Ovary (tissue), 9 donors: ENCODE results near the gene DMRTA2. TPM values are rescaled to one million over a fixed set of nuclear protein-coding genes. Genes with fewer than 3 reads are reported as not detected.

ENCODE experiments used
- DNase-seq, 5 donors: peaks; one replicate each; pipeline ENCODE4 v3.0.0-alpha.2; 2019 to 2020
- H3K27ac ChIP-seq, 2 donors: fragments of 200-600 bp; one replicate each; pipeline versions ENCODE4 v1.5.1 to v1.8.0; 2019 to 2022
- H3K27me3 ChIP-seq: fragments of 200-600 bp; one replicate; pipeline ENCODE4 v1.8.0; 2022
- H3K36me3 ChIP-seq: fragments of 200-600 bp; sonication (generic); one replicate; pipeline ENCODE4 v1.5.1; 2019
- H3K4me1 ChIP-seq: one replicate; pipeline ENCODE4 v1.8.1; 2013; ENCODE audit warnings: mild to moderate bottlenecking, moderate library complexity; ENCODE audit not compliant: insufficient read depth
- H3K4me3 ChIP-seq: fragments of 200-600 bp; sonication (generic); one replicate; pipeline ENCODE4 v1.5.1; 2017
- H3K9me3 ChIP-seq, 2 donors: fragments of 200-600 bp in 1 of 2; sonication (generic) in 1 of 2; one replicate each; pipeline versions ENCODE4 v1.5.1 to v1.8.1; 2013 to 2019; ENCODE audit warnings: mild to moderate bottlenecking in 1 of 2, moderate library complexity in 1 of 2
- CTCF ChIP-seq, 3 donors: fragments of 450-650 bp in 2 of 3; fragments of 200-600 bp in 1 of 3; IDR thresholded peaks; one replicate each; pipeline versions ENCODE4 v1.5.1 to v1.8.0; 2016 to 2022; ENCODE audit warnings: antibody characterized with exemption in 3 of 3, mild to moderate bottlenecking in 1 of 3
- EP300 ChIP-seq: sonication (generic); formaldehyde crosslinking; IDR thresholded peaks from one replicate; pipeline ENCODE4 v1.6.1; 2017; ENCODE audit warnings: antibody characterized with exemption
- POLR2A ChIP-seq: fragments of 450-650 bp; IDR thresholded peaks from one replicate; pipeline ENCODE4 v1.6.1; 2017; ENCODE audit warnings: antibody characterized with exemption, mild to moderate bottlenecking, moderate library complexity
- WGBS, 3 donors: extraction: QIAGEN DNeasy Blood & Tissue Kit in 1 of 3; methylation state at CpG; one replicate each; pipeline versions ENCODE4 v1.1.5 to v1.1.7; 2013 to 2017; 5-methylcytosine and 5-hydroxymethylcytosine counted together
- intact Hi-C, 4 donors: fragments of 100-400 bp; cut with DNase I; formaldehyde crosslinking; loops; one replicate each; pipeline versions ENCODE4 v1.11.0 to v1.15.1; 2022 to 2023
- polyA plus RNA-seq, 2 donors: library from polyadenylated mRNA; stranded (reverse); fragments of 200-250 nt in 1 of 2; fragments of 350-450 nt in 1 of 2; fragmentation: Illumina TruSeq in 1 of 2; extraction: RNeasy Lipid Tissue Mini Kit (QIAGEN cat#74804) in 1 of 2; gene quantifications; one replicate each; pipeline ENCODE4 v1.2.3, GENCODE V29; 2013 to 2014
- total RNA-seq, 7 donors: library from RNA; depleted of rRNA in 2 of 7; stranded (reverse); fragments of >200 nt in 2 of 7; fragmentation: NEBNext Ultra II Directional in 3 of 7; extraction: Animal tissue kit (Norgen Biotek cat#: 25700) in 3 of 7; gene quantifications; one replicate each; pipeline versions ENCODE4 v1.1.0 to v1.2.4, GENCODE V29; 2016 to 2023
- donor health status: DM: no; HTN: no; CAD: no; lungs with moderate emphysema.
- donor health status: DM: no; HTN: no; CAD: no.
- donor health status: Bipolar disorder and iron deficiency.
- donor health status: DM: yes; HTN: yes; CAD: no.
- donor health status: DM: no; HTN: no; CAD: no.
- donor health status: DM: yes; HTN: yes; CAD: no.

Gene DMRTA2
- total and polyA plus RNA-seq, 9 donors: 0.11 TPM; not detected in 8

GRCh38 chr1:50454911-50455310 lies 31.7 kb upstream of the DMRTA2 start:
- Histone ChIP-seq H3K4me3 (no peak overlapping the region), H3K4me1 (no peaks in the 10 kb centered on the region), H3K9me3 (no peaks in the 10 kb centered on the region), H3K36me3 (no peaks in the 10 kb centered on the region), H3K27ac (no peak overlapping the region), H3K27me3 (no peaks in the 10 kb centered on the region)
- intact Hi-C loops: no loop called here
- DNase-seq: no peak
- TF ChIP-seq CTCF (IDR thresholded peaks at IDR 0.05) (no peak), POLR2A (no peak), EP300 (no peak)
- WGBS, 3 donors: 92 to 100% (median 100%) methylated on average over 1 of the region's 1 CpG

- intact Hi-C loops: no loop called here
- H3K27me3 ChIP-seq: no peaks in the 10 kb centered on the region
Measured at GRCh38 chr1:50453266-50453665, 30.0 kb upstream of the DMRTA2 start.

GRCh38 chr1:50452700-50453099 lies 29.5 kb upstream of the DMRTA2 start:
- H3K27ac ChIP-seq: no peak overlapping the region
- H3K4me3 ChIP-seq: no peak overlapping the region
- H3K9me3 ChIP-seq: no peaks in the 10 kb centered on the region
- H3K36me3 ChIP-seq: no peaks in the 10 kb centered on the region
- no peaks in the 10 kb centered on the region for H3K4me1 ChIP-seq
- TF ChIP-seq CTCF (IDR thresholded peaks at IDR 0.05): no peak
- no peak for TF ChIP-seq POLR2A
- TF ChIP-seq EP300: no peak
- 87 to 96% (median 92%) methylated on average over 1 of the region's 1 CpG for WGBS, 3 donors
- no peak for DNase-seq
- intact Hi-C loops: no loop called here
- no peaks in the 10 kb centered on the region for H3K27me3 ChIP-seq

More at GRCh38 chr1:50453266-50453665, 30.0 kb upstream of the DMRTA2 start:
- Histone ChIP-seq H3K4me1 (no peaks in the 10 kb centered on the region), H3K36me3 (no peaks in the 10 kb centered on the region), H3K27ac (no peak overlapping the region), H3K9me3 (no peaks in the 10 kb centered on the region), H3K4me3 (no peak overlapping the region)
- 84 to 85% (median 84%) methylated on average over 7 of the region's 7 CpGs for WGBS, 3 donors
- no peak for DNase-seq
- TF ChIP-seq EP300: no peak
- TF ChIP-seq CTCF (IDR thresholded peaks at IDR 0.05): no peak
- no peak for TF ChIP-seq POLR2A

- Histone ChIP-seq H3K36me3 (no peaks in the 10 kb centered on the region), H3K27me3 (no peaks in the 10 kb centered on the region), H3K27ac (no peak overlapping the region), H3K4me1 (no peaks in the 10 kb centered on the region), H3K9me3 (no peaks in the 10 kb centered on the region), H3K4me3 (no peak overlapping the region)
- no peak for DNase-seq
- TF ChIP-seq CTCF (IDR thresholded peaks at IDR 0.05) (no peak), EP300 (no peak), POLR2A (no peak)
- intact Hi-C loops: no loop called here
- WGBS, 3 donors: 87 to 91% (median 87%) methylated on average over 4 of the region's 4 CpGs
Measured at GRCh38 chr1:50450861-50451653, 27.8 kb upstream of the DMRTA2 start.
